Hepatic stellate cell (primary cell): ENCODE data around the gene SLC26A2.
"Not testable (repeated sequence)": the region's sequence is repeated elsewhere in the genome, so short reads cannot be mapped to it uniquely, and the experiment has no call there.

Source experiments
- DNase-seq: peaks from one replicate; pipeline ENCODE4 v3.0.0; 2011; ENCODE audit warnings: low spot score

Gene SLC26A2

DNA sequence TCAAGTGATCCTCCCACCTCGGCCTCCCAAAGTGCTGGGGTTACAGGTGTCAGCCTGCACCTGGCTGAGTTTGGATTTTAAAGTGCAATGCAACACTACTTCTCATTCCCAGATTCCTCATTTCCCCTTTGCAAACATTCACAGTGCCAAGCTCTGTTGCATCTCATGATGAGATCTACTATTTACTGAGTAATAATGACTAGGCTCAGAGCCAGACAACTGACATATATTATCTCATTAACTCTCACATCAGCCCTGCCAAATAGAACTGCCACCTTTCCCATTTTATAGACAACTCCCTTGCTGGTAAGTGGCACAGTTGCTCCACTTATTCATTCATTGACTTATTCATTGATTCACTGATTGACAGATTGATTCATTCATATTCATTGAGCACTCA, 22.9 kb upstream of the SLC26A2 start:
- no peak for DNase-seq

GRCh38 chr5:149938279-149938678, 22.3 kb upstream of the SLC26A2 start:
- no peak for DNase-seq

- peak; percentile 74 for DNase-seq
Measured at GRCh38 chr5:149938791-149939358, 21.7 kb upstream of the SLC26A2 start.

DNA sequence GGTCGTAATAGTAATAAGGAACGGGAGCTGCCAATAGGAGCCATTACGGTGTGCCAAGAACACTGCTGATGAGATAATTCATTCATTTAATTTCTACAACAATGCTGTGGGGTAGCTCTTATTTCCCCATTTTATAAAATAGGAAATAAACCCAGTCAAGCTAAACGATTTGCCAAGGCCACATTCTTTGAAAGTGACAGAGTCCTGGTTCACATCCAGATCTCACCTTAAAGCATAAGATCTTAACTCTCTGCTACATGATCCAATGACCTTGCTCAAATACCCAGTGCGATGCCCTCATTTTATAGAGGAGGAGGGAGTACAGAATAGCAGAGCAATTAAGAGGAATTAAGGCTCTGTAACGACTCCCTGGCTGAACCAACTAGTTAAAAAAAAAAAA, 21.0 kb upstream of the SLC26A2 start:
- no peak for DNase-seq

DNA sequence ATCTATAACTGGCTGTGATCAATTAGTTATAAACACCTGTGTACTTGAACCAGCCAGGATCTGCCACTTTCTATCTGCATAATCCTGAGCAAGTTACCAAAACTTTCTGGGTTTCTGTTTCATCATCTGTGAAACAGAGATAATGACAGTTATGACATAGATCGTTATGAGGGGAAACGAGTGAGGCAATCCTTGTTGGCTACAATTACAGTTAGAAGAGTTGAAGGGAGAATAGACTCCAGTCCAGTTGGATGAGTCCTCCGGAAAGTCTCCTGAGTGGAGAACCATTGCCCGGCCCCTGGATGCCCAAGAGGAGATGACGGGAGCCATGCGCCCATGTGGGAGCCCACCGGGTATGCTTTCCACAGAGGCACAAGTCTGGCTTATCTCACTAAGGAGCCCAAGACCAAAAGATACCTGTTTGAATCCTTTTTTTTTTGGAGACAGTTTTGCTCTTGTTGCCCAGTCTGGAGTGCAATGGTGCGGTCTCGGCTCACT, 20.4 kb upstream of the SLC26A2 start:
- no peak for DNase-seq

DNA sequence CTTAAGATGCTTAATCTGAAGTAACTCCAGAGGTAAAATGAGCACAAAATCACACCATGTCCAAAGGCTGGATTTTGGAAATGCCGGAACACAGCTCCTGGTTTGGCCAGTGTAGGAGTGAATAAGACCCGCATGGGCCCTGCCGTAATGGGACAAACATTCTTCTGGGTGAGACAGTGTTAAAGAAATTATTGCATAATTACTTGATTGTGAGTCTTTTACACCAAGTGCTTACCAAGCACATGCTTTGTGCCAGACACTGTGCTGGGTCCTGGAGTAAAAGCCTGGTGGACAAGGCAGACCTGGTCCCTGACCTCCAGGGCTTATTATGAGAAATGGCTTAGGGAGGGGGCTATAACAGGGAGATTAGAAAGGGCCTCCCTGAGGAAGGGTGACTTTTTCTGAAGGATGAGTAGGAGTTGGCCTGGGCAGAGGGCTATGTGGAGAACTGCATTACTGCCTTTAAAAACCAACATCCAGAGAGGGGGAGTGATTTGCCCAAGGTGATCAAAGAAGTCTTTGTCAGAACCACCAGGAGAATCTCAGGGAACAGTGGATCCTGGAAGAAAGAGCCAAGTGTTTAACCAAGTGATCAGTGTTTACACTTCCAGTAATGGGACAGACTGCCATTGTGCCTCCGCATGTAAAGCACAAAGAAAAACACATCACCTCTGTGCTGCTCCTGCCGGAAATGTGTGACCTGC, 19.5 kb upstream of the SLC26A2 start:
- no peak for DNase-seq

DNA sequence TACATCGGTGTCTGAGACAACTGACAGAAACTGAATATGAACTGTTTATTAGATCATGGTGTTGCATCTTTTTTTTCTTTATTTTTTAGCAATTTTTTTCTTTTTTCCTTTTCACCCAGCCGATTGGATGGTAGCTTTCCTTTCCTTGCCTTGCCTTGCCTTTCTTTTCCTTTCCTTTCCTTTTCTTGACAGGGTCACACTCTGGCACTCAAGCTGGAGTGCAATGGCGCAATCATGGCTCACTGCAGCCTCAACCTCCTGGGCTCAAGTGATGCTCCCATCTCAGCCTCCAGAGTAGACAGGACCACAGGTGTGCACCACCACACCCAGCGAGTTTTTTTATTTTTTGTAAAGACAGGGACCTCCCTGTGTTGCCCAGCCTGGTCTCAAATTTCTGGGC, 18.8 kb upstream of the SLC26A2 start:
- DNase-seq, result no peak

DNA sequence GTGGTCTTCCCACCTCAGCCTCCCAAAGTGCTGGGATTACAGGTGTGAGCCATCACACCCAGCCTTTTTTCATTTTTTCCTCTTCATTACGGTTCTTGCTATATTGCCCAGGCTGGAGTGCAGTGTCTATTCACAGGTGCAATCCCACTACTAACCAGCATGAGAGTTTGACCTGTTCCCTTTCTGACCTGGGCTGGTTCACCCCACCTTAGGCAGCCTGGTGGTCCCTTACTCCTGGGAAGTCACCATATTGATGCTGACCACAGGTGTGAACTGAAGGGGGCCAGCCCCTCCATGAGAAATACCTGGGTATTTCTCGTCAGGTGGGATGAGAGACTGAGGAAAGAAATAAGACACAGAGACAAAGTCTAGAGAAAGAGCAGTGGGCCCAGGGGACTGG, 18.4 kb upstream of the SLC26A2 start:
- DNase-seq, result no peak

DNA sequence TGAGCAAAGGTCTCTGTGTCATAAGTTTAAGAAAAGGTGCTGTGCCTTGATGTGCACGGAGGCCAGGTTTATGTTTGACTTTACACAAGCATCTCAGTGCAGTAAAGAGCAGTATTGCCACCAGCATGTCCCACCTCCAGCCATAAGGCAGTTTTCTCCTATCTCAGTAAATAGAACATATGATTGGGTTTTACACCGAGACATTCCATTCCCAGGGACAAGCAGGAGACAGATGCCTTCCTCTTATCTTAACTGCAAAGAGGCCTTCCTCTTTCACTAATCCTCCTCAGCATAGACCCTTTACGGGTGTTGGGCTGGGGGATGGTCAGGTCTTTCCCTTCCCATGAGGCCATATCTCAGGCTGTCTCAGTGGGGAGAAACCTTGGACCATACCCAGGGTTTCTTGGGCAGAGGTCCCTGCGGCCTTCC, 17.8 kb upstream of the SLC26A2 start:
- DNase-seq, result not testable (repeated sequence)

DNA sequence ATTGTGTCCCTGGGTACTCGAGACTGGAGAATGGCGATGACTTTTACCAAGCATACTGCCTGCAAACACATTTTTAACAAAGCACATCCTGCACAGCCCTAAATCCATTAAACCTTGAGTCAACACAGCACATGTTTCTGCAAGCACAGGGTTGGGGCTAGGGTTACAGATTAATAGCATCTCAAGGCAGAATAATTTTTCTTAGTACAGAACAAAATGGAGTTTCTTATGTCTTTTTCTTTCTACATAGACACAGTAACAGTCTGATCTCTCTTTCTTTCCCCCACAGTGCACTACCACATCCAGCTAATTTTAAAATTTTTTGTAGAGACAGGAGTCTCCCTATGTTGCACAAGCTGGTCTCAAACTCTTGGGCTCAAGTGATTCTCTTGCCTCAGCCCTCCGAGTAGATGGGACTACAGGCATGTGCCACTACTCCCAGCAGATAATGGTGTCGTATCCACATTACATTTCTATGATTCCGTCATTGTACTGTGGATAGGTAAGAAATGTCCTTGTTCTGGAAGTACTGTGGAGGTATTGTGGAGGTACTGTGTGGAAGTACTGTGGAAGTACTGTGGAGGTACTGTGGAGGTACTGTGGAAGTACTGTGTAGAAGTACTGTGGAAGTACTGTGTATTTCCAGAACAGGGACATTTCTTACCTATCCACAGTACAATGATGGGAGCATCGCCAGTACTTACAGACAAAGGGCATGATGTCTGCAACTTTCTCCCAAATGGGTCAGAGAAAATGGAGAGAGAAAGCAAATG, 17.2 kb upstream of the SLC26A2 start:
- DNase-seq, result not testable (repeated sequence)

DNA sequence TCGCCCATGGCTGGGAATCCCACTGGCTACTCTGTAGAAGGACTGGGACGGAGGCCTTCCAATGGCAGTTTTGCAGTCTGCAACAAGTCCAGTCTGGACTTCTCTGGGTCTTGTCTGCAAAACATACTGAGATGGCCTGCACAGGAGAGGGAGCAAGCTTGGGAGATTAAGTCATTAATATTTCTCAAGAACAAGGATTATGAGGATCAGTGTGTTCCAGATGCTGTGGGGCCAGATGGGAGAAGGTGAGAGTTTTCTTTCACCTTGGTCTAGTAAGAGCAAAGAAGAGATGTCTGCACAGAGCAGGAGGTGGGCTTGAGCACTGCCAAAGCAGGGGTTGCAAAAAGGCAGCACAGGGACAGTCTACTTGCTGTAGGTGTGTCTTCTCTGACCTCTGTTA, 15.9 kb upstream of the SLC26A2 start, which contains the start of gene PDE6A:
Gene PDE6A, minus strand, starts transcription at position 128 of the 400 bp plus-strand sequence. Its CDS starts 120 bp downstream, at position 8.
- no peak for DNase-seq

- DNase-seq, result no peak
Measured at GRCh38 chr5:149946118-149946517, 14.4 kb upstream of the SLC26A2 start.

DNA sequence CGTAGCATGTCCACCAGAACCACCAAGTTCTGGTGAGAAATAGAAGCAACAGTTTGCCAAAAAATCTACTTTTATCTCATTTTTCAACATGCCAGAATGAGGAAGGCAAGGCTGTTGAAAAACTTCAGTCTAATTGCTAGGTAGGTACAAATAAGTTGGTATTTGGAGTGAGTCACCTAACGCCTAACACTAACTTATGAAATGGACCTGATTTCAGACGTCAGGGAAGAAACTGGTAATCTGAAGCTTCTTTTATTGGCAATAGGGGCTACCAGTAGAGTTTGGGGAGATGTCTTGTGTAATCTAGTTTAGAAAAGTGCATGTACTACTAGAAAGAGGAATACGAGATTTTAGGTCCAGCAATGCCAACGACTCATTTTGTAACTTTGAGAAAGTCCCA, 11.6 kb upstream of the SLC26A2 start:
- no peak for DNase-seq

- DNase-seq, result no peak
Measured at GRCh38 chr5:149951138-149951749, 9.3 kb upstream of the SLC26A2 start.

DNA sequence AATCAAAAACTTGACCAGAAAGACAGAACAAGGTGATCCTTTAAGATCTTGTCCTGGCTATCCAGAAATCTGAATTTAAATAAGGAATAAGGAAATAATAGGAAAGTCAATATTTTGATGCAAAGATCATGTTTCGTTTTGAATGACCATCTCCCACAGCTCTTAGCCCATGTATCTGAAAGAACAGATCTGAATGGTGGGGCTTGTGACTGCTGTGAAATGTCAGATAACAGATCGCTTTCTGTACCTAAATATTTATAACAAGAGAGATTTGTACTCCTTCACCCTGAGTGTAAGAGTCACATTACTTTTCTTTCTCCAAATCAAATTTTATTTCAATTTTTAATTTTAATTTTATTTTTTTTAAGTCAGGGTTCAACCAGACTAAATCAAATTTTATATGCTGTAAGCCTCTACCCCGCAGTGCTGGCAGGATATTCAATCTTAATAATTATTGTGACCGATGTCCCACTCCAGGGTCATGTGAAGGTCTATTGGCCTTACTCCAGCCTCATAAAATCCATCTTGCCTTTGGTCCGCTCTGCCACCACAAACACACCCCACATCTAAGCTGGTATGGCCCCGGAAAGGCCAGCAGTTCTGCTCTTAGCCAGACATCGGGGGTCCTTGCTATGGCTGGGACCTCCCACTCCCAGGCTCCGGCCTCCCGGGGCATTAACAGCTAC, 7.0 kb upstream of the SLC26A2 start:
- DNase-seq, result no peak

- no peak for DNase-seq
Measured at GRCh38 chr5:149954798-149955197, 5.8 kb upstream of the SLC26A2 start.

DNA sequence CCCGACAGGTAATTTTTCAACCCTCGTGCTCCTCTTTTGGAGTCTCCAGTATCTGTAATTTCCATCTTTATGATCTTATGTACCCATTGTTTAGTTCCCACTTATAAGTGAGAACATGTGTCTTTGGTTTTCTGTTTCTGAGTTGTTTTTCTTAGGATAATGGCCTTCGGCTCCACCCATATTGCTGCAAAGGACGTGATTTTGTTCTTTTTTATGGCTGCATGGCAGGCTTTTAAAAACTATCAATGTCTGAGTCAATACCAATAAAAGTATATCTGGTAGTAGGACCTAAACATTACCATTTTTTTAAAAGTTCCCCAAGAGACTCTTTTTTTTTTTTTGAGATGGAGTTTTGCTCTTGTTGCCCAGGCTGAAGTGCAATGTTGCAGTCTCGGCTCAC, 3.9 kb upstream of the SLC26A2 start:
- DNase-seq, result no peak

- DNase-seq, result no peak
Measured at GRCh38 chr5:149957855-149958254, 2.7 kb upstream of the SLC26A2 start.

GRCh38 chr5:149959406-149960236, 937 bp upstream of the SLC26A2 start:
- peak; percentile 50 for DNase-seq

DNA sequence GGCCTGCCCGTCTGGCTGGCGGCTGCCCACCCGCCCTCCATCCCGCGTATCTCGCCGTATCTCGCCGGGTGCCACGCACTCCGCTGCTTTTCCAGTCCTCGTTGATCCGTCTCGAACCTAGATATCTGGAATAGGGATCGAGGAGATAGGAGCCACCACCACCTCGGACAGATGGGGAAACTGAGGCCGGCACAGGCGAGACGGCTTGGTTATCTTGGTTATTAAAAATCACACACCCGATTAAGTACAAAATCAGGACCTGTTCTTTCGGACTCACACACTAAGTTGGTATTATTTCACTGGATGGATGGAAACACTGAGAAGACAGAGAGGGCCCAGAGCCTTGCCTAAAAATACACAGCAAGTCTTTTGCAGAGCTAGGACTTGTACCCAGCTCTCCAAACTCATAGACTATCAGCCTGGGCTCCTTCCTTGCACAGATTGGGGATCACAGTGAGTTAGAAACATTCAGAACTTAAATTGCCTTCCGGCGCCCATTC, 678 bp downstream of the SLC26A2 start:
- DNase-seq, result no peak

- peak; percentile 75 for DNase-seq
Measured at GRCh38 chr5:149961957-149962409, 1.4 kb downstream of the SLC26A2 start.
